CD14-positive monocyte (primary cell): ENCODE measurements around the gene F2RL1. TPM values are rescaled to one million over a fixed set of nuclear protein-coding genes. Genes with fewer than 3 reads are reported as not detected.
"Not testable (repeated sequence)": the region's sequence is repeated elsewhere in the genome, so short reads cannot be mapped to it uniquely, and the experiment has no call there.

Source experiments
- DNase-seq, 3 donors: peaks; one replicate each; pipeline ENCODE4 v3.0.0-alpha.2; 2011 to 2022
- H2AFZ ChIP-seq: 2 replicates; pipeline ENCODE4 v1.6.0; 2012; ENCODE audit warnings: mild to moderate bottlenecking, low read depth, low read length, inconsistent platforms; ENCODE audit not compliant: insufficient read depth, poor library complexity, severe bottlenecking
- H3K27ac ChIP-seq, 2 donors: 1 replicate in 1 of 2; 2 replicates in 1 of 2; pipeline ENCODE4 v1.5.1; 2012 to 2013; ENCODE audit warnings: low read length in 2 of 2, control low read depth in 1 of 2, inconsistent platforms in 1 of 2, low read depth in 1 of 2, mild to moderate bottlenecking in 1 of 2
- H3K27me3 ChIP-seq, 2 donors: one replicate each; pipeline versions ENCODE4 v1.6.0 to v1.6.1; 2011 to 2013; ENCODE audit warnings: low read length in 2 of 2; ENCODE audit not compliant: control insufficient read depth in 2 of 2, insufficient read depth in 2 of 2
- H3K36me3 ChIP-seq, 2 donors: replicated peaks in 1 of 2; 1 replicate in 1 of 2; 2 replicates in 1 of 2; pipeline versions ENCODE4 v1.5.1 to v1.6.1; 2012 to 2013; ENCODE audit warnings: low read length in 2 of 2, control low read depth in 1 of 2, inconsistent platforms in 1 of 2, mild to moderate bottlenecking in 1 of 2; ENCODE audit not compliant: insufficient read depth in 2 of 2, control insufficient read depth in 1 of 2
- H3K4me1 ChIP-seq, 2 donors: 1 replicate in 1 of 2; 2 replicates in 1 of 2; pipeline versions ENCODE4 v1.5.1 to v1.6.1; 2012 to 2013; ENCODE audit warnings: low read length in 2 of 2, control low read depth in 1 of 2, inconsistent platforms in 1 of 2, mild to moderate bottlenecking in 1 of 2, moderate library complexity in 1 of 2; ENCODE audit not compliant: insufficient read depth in 2 of 2, control insufficient read depth in 1 of 2
- H3K4me2 ChIP-seq: replicated peaks from 2 replicates; pipeline ENCODE3; 2012; ENCODE audit warnings: low read length, moderate library complexity, mild to moderate bottlenecking; ENCODE audit not compliant: poor library complexity, severe bottlenecking; ENCODE audit errors: extremely low read depth
- H3K4me3 ChIP-seq, 3 experiments: fragments of 200-600 bp in 1 of 3; sonication (generic) in 1 of 3; replicated peaks in 1 of 3; 1 replicate in 2 of 3; 2 replicates in 1 of 3; pipeline ENCODE4 v1.5.1; 2011 to 2013; ENCODE audit warnings: low read length in 3 of 3, mild to moderate bottlenecking in 3 of 3, control low read depth in 2 of 3, low read depth in 2 of 3, inconsistent platforms in 1 of 3, moderate library complexity in 1 of 3
- H3K79me2 ChIP-seq: 2 replicates; pipeline ENCODE4 v1.6.0; 2012; ENCODE audit warnings: mild to moderate bottlenecking, control low read depth, inconsistent platforms, low read length, moderate library complexity; ENCODE audit not compliant: insufficient read depth
- H3K9ac ChIP-seq: 2 replicates; pipeline ENCODE4 v1.6.0; 2017; ENCODE audit warnings: low read length, mild to moderate bottlenecking; ENCODE audit not compliant: insufficient read depth, poor library complexity, severe bottlenecking
- H3K9me3 ChIP-seq, 2 donors: replicated peaks in 1 of 2; 1 replicate in 1 of 2; 2 replicates in 1 of 2; pipeline versions ENCODE4 v1.5.1 to v1.6.1; 2012 to 2013; ENCODE audit warnings: low read length in 2 of 2, control low read depth in 1 of 2; ENCODE audit not compliant: control insufficient read depth in 1 of 2, insufficient read depth in 1 of 2
- H4K20me1 ChIP-seq: 2 replicates; pipeline ENCODE4 v1.6.0; 2012; ENCODE audit warnings: mild to moderate bottlenecking, low read length, control low read depth, moderate library complexity; ENCODE audit not compliant: insufficient read depth
- H3K27ac Mint-ChIP-seq, 7 donors: one replicate each; pipeline ENCODE4 v1.8.0; 2020; ENCODE audit warnings: mild to moderate bottlenecking in 7 of 7, mixed read lengths in 7 of 7, moderate library complexity in 6 of 7, inconsistent platforms in 2 of 7
- H3K27me3 Mint-ChIP-seq, 3 donors: one replicate each; pipeline ENCODE4 v1.8.0; 2021 to 2022; ENCODE audit warnings: low read depth in 3 of 3, mild to moderate bottlenecking in 3 of 3, mixed read lengths in 3 of 3, moderate library complexity in 3 of 3, inconsistent platforms in 1 of 3
- H3K36me3 Mint-ChIP-seq, 2 donors: one replicate each; pipeline ENCODE4 v1.8.0; 2020; ENCODE audit warnings: mixed read lengths in 2 of 2, inconsistent platforms in 1 of 2, mild to moderate bottlenecking in 1 of 2
- H3K4me1 Mint-ChIP-seq: one replicate; pipeline ENCODE4 v1.8.0; 2020; ENCODE audit warnings: mild to moderate bottlenecking, mixed read lengths
- H3K4me3 Mint-ChIP-seq, 2 donors: one replicate each; pipeline ENCODE4 v1.8.0; 2020; ENCODE audit warnings: mild to moderate bottlenecking in 2 of 2, mixed read lengths in 2 of 2, moderate library complexity in 1 of 2
- H3K9me3 Mint-ChIP-seq, 7 donors: one replicate each; pipeline ENCODE4 v1.8.0; 2020 to 2022; ENCODE audit warnings: mixed read lengths in 7 of 7, mild to moderate bottlenecking in 6 of 7, moderate library complexity in 6 of 7, inconsistent platforms in 2 of 7
- CTCF ChIP-seq: fragments of 200-600 bp; IDR thresholded peaks from one replicate; pipeline ENCODE4 v1.8.0; 2022; ENCODE audit warnings: antibody characterized with exemption, mild to moderate bottlenecking
- intact Hi-C, 2 donors: fragments of 100-400 bp; cut with micrococcal nuclease; formaldehyde crosslinking; loops; one replicate each; pipeline versions ENCODE4 v1.15.0 to v1.15.1; 2023
- polyA plus RNA-seq, 3 donors: library from polyadenylated mRNA; depleted of rRNA in 1 of 3; unstranded in 2 of 3; stranded (reverse) in 1 of 3; fragments of 300-500 nt in 2 of 3; fragments of >200 nt in 1 of 3; fragmentation: Illumina TruSeq in 2 of 3; gene quantifications; 1 replicate in 2 of 3; 2 replicates in 1 of 3; pipeline ENCODE4 v1.2.3, GENCODE V29; 2012 to 2021

Gene F2RL1
- polyA plus RNA-seq, 3 donors: 2.5 to 23.9 (median 11.4) TPM

DNA sequence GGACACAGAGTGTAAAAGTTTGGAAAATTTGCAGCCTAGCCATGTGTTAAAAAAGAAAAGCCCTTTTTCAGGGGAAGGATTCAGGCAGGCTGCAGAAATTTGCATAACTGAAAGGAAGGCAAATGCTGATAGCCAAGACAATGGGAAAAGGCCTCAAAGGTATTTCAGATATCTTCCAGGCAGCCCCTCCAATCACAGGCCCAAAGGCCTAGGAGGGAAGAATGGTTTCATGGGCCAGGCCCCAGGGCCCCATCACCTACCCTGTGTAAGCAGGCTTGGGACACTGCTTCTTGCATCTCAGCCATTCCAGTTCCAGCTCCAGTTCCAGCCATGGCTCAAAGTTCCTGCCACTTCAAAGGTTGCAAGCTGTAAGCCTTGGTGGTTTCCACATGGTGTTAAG lies 35.8 kb downstream of the F2RL1 start:
- Histone ChIP-seq H2AFZ (no peak overlapping the region), H3K4me2 (peak overlapping the region; percentile 51), H3K9me3 (peaks cover 0 to 3% of the 10 kb centered on the region in 2 donors), H3K27ac (peak overlapping the region; percentile 84 to 86), H3K9ac (no peak overlapping the region), H3K4me3 (peak overlapping the region in 1 of 3 experiments; percentile 75), H3K79me2 (peaks cover 81% of the 10 kb centered on the region), H3K36me3 (no peaks in the 10 kb centered on the region), H3K27me3 (no peaks in the 10 kb centered on the region), H3K4me1 (peaks cover 99 to 100% of the 10 kb centered on the region in 2 donors), H4K20me1 (no peaks in the 10 kb centered on the region)
- H3K27ac Mint-ChIP-seq: peak overlapping the region; percentile 89 to 98 (median 92)
- no peak for TF ChIP-seq CTCF
- peaks cover 94% of the 10 kb centered on the region for H3K4me1 Mint-ChIP-seq
- H3K9me3 Mint-ChIP-seq: peaks cover 5 to 10% (median 7%) of the 10 kb centered on the region in 7 donors
- intact Hi-C loops: no loop called here
- no peak for DNase-seq
- H3K27me3 Mint-ChIP-seq: no peaks in the 10 kb centered on the region
- peaks cover 15 to 30% of the 10 kb centered on the region in 2 donors for H3K36me3 Mint-ChIP-seq
- H3K4me3 Mint-ChIP-seq: peak overlapping the region; percentile 45 to 46

DNA sequence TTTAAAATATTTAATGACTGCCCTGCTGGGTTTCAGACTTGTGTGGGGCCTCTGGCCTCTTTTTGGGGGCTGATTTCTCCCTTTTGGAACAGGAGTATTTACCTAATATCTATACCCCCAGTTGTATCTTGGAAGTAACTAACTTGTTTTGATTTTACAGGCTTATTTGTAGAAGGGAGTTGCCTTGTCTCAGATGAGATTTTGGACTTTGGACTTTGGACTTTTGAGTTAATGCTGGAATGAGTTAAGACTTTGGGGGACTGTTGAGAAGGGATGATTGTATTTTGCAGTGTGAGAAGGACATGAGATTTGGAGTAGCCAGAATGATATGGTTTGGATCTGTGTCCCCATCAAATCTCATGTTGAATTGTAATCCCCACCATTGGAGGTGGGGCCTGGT lies 36.7 kb downstream of the F2RL1 start:
- H3K9ac ChIP-seq: peak overlapping the region; percentile 19
- H3K27me3 Mint-ChIP-seq, DNase-seq, H3K27me3 ChIP-seq, H2AFZ ChIP-seq, H3K9me3 ChIP-seq, H4K20me1 ChIP-seq, H3K36me3 ChIP-seq, intact Hi-C loops: not testable (repeated sequence)
- Mint-ChIP-seq H3K4me1 (peaks cover 94% of the 10 kb centered on the region), H3K27ac (peak overlapping the region; percentile 89 to 98 (median 92)), H3K36me3 (peaks cover 15 to 30% of the 10 kb centered on the region in 2 donors), H3K9me3 (peaks cover 5 to 10% (median 7%) of the 10 kb centered on the region in 7 donors), H3K4me3 (peak overlapping the region; percentile 6 to 76)
- peak overlapping the region; percentile 84 to 86 for H3K27ac ChIP-seq
- H3K4me1 ChIP-seq: peaks cover 99 to 100% of the 10 kb centered on the region in 2 donors
- H3K79me2 ChIP-seq: peaks cover 81% of the 10 kb centered on the region
- peak overlapping the region in 1 of 3 experiments; percentile 75 for H3K4me3 ChIP-seq
- H3K4me2 ChIP-seq: peak overlapping the region; percentile 51
